ENCODE measurements around the gene CAPN10. TPM values are rescaled to one million over a fixed set of nuclear protein-coding genes. Genes with fewer than 3 reads are reported as not detected.
"Not testable (repeated sequence)": the region's sequence is repeated elsewhere in the genome, so short reads cannot be mapped to it uniquely, and the experiment has no call there.

Gene CAPN10
- total RNA-seq, 2 donors from 2014 or later: 64.2 to 82.9 TPM

DNA sequence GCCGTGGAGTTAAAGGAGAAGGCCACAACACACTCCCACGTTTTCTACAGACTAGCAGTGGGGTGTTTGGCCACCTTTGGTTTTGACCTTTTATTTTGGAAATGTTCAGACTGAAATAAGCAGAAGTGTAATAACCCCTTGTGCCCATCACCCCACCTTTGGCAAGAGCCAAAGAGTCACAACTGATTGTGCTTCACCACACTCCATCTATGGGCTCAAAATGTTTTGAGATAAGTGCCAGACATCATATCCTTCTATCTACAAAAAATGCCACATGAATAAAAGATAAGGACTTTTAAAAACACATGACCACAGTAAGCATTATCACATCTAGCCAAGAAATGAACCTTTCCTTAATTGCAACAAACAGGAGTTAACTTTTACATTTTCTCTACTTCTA lies 28.9 kb downstream of the CAPN10 start:
- ATAC-seq: no peak
- H3K36me3 Mint-ChIP-seq (ENCODE audit: low read depth): peaks cover 3% of the 10 kb centered on the region
- no peaks in the 10 kb centered on the region for H3K9me3 ChIP-seq (ENCODE audit: control insufficient read depth, low read length, poor library complexity, severe bottlenecking)
- peaks cover 9% of the 10 kb centered on the region for H3K4me1 Mint-ChIP-seq
- H3K27ac Mint-ChIP-seq: no peak overlapping the region
- no peak for DNase-seq
- no peaks in the 10 kb centered on the region for H3K27me3 Mint-ChIP-seq
- no peak overlapping the region for H3K4me3 Mint-ChIP-seq

DNA sequence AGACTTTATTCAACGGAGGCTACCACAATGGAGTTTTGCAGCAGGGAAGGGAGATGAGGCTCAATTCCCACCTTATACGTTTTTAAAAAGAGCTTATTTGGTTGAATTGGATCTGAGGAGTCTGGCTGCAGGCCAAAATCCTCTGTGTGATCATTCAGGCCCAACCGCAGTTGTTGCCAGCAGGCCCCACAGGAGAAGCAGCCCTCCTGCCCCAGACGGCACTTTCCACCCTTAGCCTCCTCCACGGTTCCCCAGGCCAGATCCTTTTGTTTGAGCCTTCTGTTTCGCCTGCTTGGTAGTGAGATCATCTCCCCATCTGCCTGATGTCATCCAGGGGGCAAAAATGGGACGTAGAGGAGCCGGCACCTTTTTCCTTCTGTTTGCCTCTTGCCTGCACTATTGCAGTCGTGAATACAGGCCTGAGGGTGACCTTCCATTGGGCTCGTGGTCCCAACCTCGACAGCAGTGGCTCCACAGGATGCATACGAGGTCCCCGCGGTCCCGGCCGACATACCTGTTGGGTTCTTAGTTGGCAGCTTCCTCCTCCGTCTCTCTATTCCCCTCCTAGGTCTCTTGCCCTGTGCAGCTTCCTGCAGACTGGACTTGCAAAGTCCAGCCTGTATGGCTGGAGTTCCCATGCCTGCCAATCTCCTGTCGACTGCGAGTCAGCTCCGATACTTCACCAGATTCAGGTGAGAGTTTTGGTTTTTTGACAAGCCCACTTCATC lies 29.4 kb downstream of the CAPN10 start:
- H3K4me1 Mint-ChIP-seq: peaks cover 9% of the 10 kb centered on the region
- DNase-seq (peak in 1 of 3 donors; percentile 6), ATAC-seq (no peak)
- H3K4me3 Mint-ChIP-seq: no peak overlapping the region
- no peaks in the 10 kb centered on the region for H3K27me3 Mint-ChIP-seq
- H3K36me3 Mint-ChIP-seq (ENCODE audit: low read depth): peaks cover 3% of the 10 kb centered on the region
- H3K27ac Mint-ChIP-seq: no peak overlapping the region
- no peaks in the 10 kb centered on the region for H3K9me3 ChIP-seq (ENCODE audit: control insufficient read depth, low read length, poor library complexity, severe bottlenecking)

DNA sequence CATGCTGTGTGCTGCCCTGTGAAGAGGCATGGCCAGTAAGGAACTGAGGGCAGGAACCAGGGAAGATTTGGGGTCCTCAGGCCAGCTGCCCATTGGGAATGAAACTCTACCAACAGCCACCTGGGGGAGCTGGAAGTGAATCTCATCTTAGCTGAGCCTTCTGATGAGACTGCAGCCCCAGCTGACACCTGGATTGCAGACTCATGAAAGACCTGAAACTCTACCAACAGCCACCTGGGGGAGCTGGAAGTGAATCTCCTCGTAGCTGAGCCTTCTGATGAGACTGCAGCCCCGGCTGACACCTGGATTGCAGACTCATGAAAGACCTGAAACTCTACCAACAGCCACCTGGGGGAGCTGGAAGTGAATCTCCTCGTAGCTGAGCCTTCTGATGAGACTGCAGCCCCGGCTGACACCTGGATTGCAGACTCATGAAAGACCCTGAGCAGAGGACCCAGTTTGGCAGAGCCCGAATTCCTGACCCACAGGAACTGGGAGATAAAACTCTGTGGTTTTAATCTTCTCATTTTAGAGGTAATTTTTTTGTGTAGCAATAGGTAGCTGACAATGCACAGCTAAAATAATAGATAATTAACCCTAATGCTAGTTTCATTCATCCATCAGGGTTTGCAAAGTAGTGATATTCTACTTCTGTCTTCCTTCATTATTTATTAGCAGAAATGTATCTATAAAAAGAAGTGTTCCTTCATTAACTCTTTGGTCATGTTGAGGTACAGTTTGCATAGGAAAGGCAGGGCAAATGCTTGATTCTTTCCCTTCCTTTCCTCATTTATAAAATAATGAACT lies 30.5 kb downstream of the CAPN10 start:
- H3K4me3 Mint-ChIP-seq; H3K4me1 Mint-ChIP-seq; ATAC-seq; H3K36me3 Mint-ChIP-seq (ENCODE audit: low read depth); H3K27me3 Mint-ChIP-seq; H3K9me3 ChIP-seq (ENCODE audit: control insufficient read depth, low read length, poor library complexity, severe bottlenecking); H3K27ac Mint-ChIP-seq: not testable (repeated sequence)
- DNase-seq: peak in 1 of 3 donors; percentile 4

DNA sequence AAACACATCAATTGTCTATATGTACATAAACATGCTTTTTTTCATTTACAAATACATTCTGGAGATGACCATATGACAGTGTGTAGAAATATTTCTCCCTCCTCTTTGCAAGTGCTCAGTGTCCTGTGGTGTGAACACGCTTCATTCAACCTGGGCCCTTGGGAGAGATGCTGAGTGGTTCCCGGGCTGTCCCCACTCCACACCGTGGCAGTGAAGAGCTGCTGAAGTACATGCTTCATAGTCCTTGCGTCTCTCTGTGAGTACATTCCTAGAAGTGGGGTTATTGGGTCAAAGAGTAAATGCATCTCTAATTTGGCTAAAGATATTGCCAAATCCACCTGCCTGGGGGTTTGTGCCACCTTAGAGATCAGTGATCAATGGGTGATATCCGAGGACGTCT lies 32.2 kb downstream of the CAPN10 start:
- ATAC-seq: no peak
- DNase-seq: no peak
- H3K9me3 ChIP-seq (ENCODE audit: control insufficient read depth, low read length, poor library complexity, severe bottlenecking): no peaks in the 10 kb centered on the region
- Mint-ChIP-seq H3K36me3 (ENCODE audit: low read depth) (no peaks in the 10 kb centered on the region), H3K27me3 (no peaks in the 10 kb centered on the region), H3K27ac (no peak overlapping the region), H3K4me3 (no peak overlapping the region), H3K4me1 (peaks cover 7% of the 10 kb centered on the region)

DNA sequence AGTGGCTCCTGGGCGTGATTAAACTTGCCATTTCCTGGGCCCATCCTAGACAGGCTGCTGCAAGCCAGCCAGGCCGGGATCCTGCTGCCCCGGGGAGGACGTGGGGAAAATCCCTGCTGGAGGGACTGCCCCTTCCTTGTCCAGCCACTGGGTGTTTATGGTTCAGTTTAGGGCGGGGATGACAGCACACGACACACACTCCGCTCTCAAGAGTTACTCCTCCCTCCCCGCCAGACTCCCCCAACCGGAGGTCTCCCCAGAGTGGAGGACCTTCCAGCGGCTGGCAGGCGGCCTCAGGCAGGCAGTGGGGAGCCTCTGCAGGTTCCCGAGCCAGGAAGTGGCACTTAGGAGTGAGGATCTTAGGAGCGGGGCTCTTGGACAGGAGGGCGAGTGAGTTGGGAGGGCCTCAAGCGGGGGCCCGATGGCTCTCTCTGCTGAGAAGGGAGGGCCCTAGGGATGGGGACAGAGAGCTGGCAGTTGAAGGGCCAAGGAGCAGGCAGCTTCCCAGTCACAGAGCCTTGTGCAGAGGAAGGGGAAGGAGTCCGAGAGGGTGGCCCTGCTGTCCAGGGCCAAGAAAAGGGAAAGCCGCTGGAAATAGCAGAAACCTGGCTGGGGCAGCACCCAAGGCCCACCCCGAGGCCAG lies 33.1 kb downstream of the CAPN10 start:
- no peaks in the 10 kb centered on the region for H3K9me3 ChIP-seq (ENCODE audit: control insufficient read depth, low read length, poor library complexity, severe bottlenecking)
- DNase-seq (peak in 1 of 3 donors; percentile 7), ATAC-seq (no peak)
- H3K4me3 Mint-ChIP-seq: no peak overlapping the region
- H3K36me3 Mint-ChIP-seq (ENCODE audit: low read depth): no peaks in the 10 kb centered on the region
- H3K4me1 Mint-ChIP-seq: peaks cover 10% of the 10 kb centered on the region
- no peak overlapping the region for H3K27ac Mint-ChIP-seq
- H3K27me3 Mint-ChIP-seq: no peaks in the 10 kb centered on the region

DNA sequence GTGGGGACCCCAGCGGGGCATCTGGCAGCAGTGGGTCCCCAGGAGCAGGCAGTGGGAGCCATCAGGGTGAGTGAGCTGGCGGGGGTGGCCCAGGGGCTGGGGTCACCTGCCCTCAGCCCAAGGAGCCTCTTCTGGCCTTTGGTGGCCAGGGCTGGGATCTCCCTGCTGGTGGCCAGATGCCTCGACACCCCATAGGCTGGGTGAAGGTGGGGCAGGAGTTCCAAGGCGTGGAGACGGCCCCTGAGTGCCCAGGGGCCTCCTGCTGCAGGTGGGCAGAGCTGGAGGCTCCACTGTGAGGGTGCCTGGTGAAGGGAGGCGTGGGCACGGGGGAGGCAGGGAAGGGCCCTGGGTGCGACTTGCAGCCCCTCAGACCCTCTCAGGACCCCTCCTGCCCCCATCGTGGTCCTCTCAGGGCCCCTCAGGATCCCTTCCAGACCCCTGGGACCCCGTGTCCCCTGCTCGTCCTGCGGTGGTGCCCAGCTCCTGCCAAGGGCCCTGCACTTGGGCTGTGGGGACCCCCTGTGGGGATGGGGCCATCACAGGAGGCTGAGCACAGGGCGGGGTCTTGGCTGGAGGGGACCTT lies 33.7 kb downstream of the CAPN10 start:
- H3K9me3 ChIP-seq (ENCODE audit: control insufficient read depth, low read length, poor library complexity, severe bottlenecking): no peaks in the 10 kb centered on the region
- Mint-ChIP-seq H3K27ac (no peak overlapping the region), H3K36me3 (ENCODE audit: low read depth) (no peaks in the 10 kb centered on the region), H3K4me1 (peaks cover 16% of the 10 kb centered on the region), H3K4me3 (no peak overlapping the region), H3K27me3 (no peaks in the 10 kb centered on the region)
- peak in 2 of 3 donors; percentile 2 to 5 for DNase-seq
- no peak for ATAC-seq

DNA sequence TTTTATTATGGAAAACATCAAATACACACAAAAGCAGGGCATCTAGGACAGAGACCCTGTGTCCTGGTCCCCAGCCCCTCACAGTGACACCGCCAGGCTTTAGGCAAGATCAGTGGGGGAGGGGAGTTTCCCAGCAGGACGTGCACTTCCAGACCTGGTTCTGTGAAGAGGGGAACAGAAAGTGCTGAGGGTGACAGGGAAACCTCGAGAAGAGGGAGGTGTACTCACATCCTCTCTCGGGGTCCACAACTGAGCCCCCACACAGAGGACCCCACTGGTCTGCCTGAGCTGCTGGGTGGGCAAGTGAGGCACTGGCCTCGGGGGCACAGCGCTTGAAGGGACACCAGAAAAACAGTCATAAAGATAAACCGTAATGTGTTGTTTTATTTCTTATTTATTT lies 34.3 kb downstream of the CAPN10 start:
- no peaks in the 10 kb centered on the region for H3K36me3 Mint-ChIP-seq (ENCODE audit: low read depth)
- peaks cover 19% of the 10 kb centered on the region for H3K4me1 Mint-ChIP-seq
- no peaks in the 10 kb centered on the region for H3K27me3 Mint-ChIP-seq
- H3K9me3 ChIP-seq (ENCODE audit: control insufficient read depth, low read length, poor library complexity, severe bottlenecking): no peaks in the 10 kb centered on the region
- DNase-seq (peak in 1 of 3 donors; percentile 5), ATAC-seq (no peak)
- H3K27ac Mint-ChIP-seq: peak overlapping the region; percentile 88
- H3K4me3 Mint-ChIP-seq: no peak overlapping the region

DNA sequence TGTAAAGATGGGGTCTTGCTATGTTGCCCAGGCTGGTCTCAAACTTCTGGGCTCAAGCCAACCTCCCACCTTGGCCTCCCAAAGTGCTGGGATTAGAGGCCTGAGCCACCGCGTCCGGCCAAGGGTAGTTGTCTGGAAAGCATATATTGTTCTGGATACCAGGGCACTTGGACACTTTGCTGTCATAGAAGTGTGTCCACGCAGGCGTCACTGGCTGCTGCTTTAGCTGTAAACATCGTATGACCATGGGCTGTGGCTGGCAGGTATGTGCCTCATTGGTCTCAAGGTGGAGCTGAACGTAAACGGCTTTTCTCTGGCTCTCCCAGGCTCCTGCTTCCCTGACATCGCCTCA lies 35.5 kb downstream of the CAPN10 start:
- Mint-ChIP-seq H3K4me1 (peaks cover 21% of the 10 kb centered on the region), H3K27me3 (no peaks in the 10 kb centered on the region)
- no peak for DNase-seq

DNA sequence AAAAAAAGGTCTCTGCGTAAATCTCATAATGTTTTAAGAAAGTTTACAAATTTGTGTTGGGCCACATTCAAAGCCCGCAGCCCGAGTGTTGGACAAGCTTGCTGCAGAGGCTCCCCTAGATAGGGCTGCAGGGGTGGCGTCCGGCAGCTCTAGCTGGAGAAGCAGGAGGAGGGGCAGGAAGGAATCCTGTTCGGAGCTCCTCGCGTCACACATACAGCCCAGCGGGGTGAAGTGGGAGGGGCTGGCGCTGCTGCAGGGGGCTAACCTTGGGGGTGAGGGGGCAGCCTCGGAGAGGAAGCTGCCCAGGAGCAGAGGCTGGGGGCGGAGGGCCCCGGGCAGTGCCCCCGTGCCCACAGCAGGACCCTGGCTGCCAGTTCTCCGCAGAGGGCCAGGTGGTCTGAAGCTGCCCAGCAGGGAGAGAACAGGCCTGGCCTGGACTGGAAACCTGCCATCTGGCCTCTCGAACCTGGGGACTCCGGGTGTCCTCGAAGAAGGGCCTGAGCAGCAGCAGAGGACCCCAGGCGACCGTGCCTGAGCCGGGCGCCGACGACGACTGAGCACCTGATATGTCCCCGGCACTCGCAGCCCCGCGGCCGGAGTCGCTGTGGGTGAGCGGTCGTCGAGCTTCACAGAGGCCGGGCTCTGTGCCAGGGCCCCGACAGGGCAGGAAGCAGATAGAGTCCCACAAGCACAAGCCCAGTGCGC lies 36.1 kb downstream of the CAPN10 start:
- H3K4me3 Mint-ChIP-seq: peak overlapping the region; percentile 82
- H3K27ac Mint-ChIP-seq: peak overlapping the region; percentile 88
- peaks cover 21% of the 10 kb centered on the region for H3K4me1 Mint-ChIP-seq

More for the DNA sequence above, 35.5 kb downstream of the CAPN10 start:
- peak overlapping the region; percentile 88 for H3K27ac Mint-ChIP-seq
- no peaks in the 10 kb centered on the region for H3K9me3 ChIP-seq (ENCODE audit: control insufficient read depth, low read length, poor library complexity, severe bottlenecking)
- ATAC-seq: no peak
- H3K4me3 Mint-ChIP-seq: peak overlapping the region; percentile 43
- H3K36me3 Mint-ChIP-seq (ENCODE audit: low read depth): no peaks in the 10 kb centered on the region

DNA sequence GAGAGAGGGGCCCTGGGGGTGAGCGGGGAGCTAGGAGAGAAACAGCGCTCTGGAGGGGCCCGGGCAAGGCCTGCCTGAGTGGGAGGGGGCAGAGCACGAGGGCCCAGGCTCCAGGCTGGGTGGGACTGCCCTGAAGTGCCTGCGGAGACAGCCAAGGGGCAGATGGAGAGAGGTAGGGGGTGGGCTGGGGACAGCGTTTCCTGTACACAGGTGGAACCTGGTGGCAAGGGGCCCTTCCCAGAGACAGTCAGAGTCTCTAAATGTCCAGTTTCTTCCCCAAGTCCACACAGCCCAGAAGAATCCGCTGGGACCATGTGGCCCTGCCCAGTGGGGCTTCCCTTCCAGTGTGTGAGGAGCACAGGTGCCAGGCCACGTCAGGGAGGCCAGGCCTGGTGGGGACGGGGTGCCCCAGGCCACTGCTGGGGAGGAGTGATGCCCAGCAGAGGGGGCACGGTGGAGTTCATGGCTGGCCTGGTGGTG lies 37.0 kb downstream of the CAPN10 start:
- Mint-ChIP-seq H3K36me3 (ENCODE audit: low read depth) (no peaks in the 10 kb centered on the region), H3K4me1 (peaks cover 21% of the 10 kb centered on the region), H3K27ac (peak overlapping the region; percentile 88), H3K4me3 (no peak overlapping the region), H3K27me3 (no peaks in the 10 kb centered on the region)
- no peaks in the 10 kb centered on the region for H3K9me3 ChIP-seq (ENCODE audit: control insufficient read depth, low read length, poor library complexity, severe bottlenecking)
- ATAC-seq (no peak), DNase-seq (peak in 1 of 3 donors; percentile 7)

More for the DNA sequence above, 36.1 kb downstream of the CAPN10 start:
- DNase-seq (peak in 1 of 3 donors; percentile 8), ATAC-seq (peak; percentile 14)
- no peaks in the 10 kb centered on the region for H3K9me3 ChIP-seq (ENCODE audit: control insufficient read depth, low read length, poor library complexity, severe bottlenecking)
- Mint-ChIP-seq H3K27me3 (no peaks in the 10 kb centered on the region), H3K36me3 (ENCODE audit: low read depth) (no peaks in the 10 kb centered on the region)

DNA sequence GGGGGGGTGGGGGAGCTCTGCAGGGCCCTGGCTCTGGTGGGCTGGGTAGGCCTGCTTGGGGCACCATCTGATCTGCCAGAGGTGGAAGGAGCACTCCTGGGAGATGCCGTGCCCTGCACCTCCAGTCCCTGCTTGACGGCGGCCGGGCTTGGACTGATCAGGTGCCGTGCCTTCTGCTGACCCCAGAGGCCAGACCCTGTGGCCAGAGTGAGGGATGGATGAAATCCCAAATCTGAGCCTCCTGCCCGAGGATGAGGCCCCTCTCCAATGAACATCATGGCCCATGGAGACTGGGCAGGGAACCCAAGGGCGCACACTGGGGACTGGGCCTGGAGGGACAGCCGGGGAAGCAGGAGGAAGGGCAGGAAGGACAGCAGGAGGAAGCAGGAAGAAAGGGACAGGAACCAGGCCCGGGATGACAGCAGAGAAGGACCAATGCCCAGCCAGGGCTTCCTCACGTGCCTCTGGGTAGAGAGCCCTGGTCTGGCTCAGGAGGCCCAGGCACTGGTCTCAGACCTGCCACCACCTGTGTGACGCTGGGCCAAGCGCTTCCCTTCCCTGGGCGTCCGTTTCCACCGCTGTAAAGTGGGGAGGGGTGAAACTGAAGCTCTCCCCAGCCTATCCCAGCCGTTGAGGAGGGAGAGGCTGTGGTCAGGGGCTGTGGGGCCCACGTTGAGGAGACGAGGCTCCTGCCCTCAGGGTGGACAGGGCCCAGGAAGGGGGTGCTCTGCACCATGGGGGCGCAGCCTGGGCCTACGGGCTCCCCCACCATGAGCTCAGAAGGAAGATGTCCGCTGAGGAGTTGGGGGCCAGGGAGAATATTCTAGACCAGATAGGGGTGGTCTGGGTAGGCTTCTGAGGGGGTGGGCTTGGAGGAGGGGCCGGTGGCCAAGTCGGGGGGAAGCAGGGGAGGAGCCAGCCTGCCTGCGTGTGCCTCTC lies 37.7 kb downstream of the CAPN10 start:
- peak overlapping the region; percentile 21 for H3K4me3 Mint-ChIP-seq
- peaks cover 21% of the 10 kb centered on the region for H3K4me1 Mint-ChIP-seq
- ATAC-seq (no peak), DNase-seq (peak in 1 of 3 donors; percentile 8)
- no peaks in the 10 kb centered on the region for H3K36me3 Mint-ChIP-seq (ENCODE audit: low read depth)
- H3K9me3 ChIP-seq (ENCODE audit: control insufficient read depth, low read length, poor library complexity, severe bottlenecking): no peaks in the 10 kb centered on the region
- peak overlapping the region; percentile 88 for H3K27ac Mint-ChIP-seq
- H3K27me3 Mint-ChIP-seq: no peaks in the 10 kb centered on the region
